ENCODE measurements around the gene GYS1.

GYS1 gene

GRCh38 chr19:49009828-49010227, 16.7 kb upstream of the GYS1 start:
- Histone ChIP-seq H3F3A (ENCODE audit: insufficient read depth) (no peaks in the 10 kb centered on the region), H3K9me2 (replicated peaks; ENCODE audit: insufficient read depth, low read length) (no peaks in the 10 kb centered on the region), H2AFZ (ENCODE audit: low read depth, low read length, severe bottlenecking) (no peak overlapping the region), H3K9me3 (ENCODE audit: insufficient read depth, low read length) (no peaks in the 10 kb centered on the region), H4K20me1 (ENCODE audit: low read depth, low read length) (no peaks in the 10 kb centered on the region), H3K36me3 (ENCODE audit: low read length) (no peaks in the 10 kb centered on the region), H3K4me2 (ENCODE audit: low read depth, low read length, poor library complexity, severe bottlenecking) (no peak overlapping the region), H3K27me3 (ENCODE audit: low read length) (no peaks in the 10 kb centered on the region), H3K9ac (ENCODE audit: low read length) (no peak overlapping the region), H3K4me3 (ENCODE audit: insufficient read depth, low read length, poor library complexity, severe bottlenecking) (no peak overlapping the region), H3K79me2 (ENCODE audit: insufficient read depth, low read length) (no peaks in the 10 kb centered on the region), H3K27ac (ENCODE audit: low read depth, low read length) (no peak overlapping the region)
- no peak for TF ChIP-seq CTCF (IDR thresholded peaks at IDR 0.05; ENCODE audit: insufficient read depth, low read length, poor library complexity, severe bottlenecking)
- TF ChIP-seq EZH2phosphoT487 (conservative IDR thresholded peaks at IDR 0.05; ENCODE audit: low read length) = no peak

GRCh38 chr19:49006905-49007304, 13.8 kb upstream of the GYS1 start:
- H3K36me3 ChIP-seq (ENCODE audit: low read length) = no peaks in the 10 kb centered on the region; the same call in 1 of the 2 replicates
- H3K9ac ChIP-seq (ENCODE audit: low read length) = no peak overlapping the region
- no peaks in the 10 kb centered on the region for H3K9me2 ChIP-seq (replicated peaks; ENCODE audit: insufficient read depth, low read length)
- H3K4me3 ChIP-seq (ENCODE audit: insufficient read depth, low read length, poor library complexity, severe bottlenecking) = no peak overlapping the region
- H3K4me2 ChIP-seq (ENCODE audit: low read depth, low read length, poor library complexity, severe bottlenecking) = no peak overlapping the region
- no peaks in the 10 kb centered on the region for H4K20me1 ChIP-seq (ENCODE audit: low read depth, low read length)
- no peak overlapping the region for H2AFZ ChIP-seq (ENCODE audit: low read depth, low read length, severe bottlenecking)
- no peaks in the 10 kb centered on the region for H3F3A ChIP-seq (ENCODE audit: insufficient read depth)
- no peak overlapping the region for H3K27ac ChIP-seq (ENCODE audit: low read depth, low read length)
- H3K27me3 ChIP-seq (ENCODE audit: low read length) = no peaks in the 10 kb centered on the region
- no peak for TF ChIP-seq EZH2phosphoT487 (conservative IDR thresholded peaks at IDR 0.05; ENCODE audit: low read length)
- no peak for TF ChIP-seq CTCF (IDR thresholded peaks at IDR 0.05; ENCODE audit: insufficient read depth, low read length, poor library complexity, severe bottlenecking)
- no peaks in the 10 kb centered on the region for H3K79me2 ChIP-seq (ENCODE audit: insufficient read depth, low read length)
- H3K9me3 ChIP-seq (ENCODE audit: insufficient read depth, low read length) = no peaks in the 10 kb centered on the region

DNA sequence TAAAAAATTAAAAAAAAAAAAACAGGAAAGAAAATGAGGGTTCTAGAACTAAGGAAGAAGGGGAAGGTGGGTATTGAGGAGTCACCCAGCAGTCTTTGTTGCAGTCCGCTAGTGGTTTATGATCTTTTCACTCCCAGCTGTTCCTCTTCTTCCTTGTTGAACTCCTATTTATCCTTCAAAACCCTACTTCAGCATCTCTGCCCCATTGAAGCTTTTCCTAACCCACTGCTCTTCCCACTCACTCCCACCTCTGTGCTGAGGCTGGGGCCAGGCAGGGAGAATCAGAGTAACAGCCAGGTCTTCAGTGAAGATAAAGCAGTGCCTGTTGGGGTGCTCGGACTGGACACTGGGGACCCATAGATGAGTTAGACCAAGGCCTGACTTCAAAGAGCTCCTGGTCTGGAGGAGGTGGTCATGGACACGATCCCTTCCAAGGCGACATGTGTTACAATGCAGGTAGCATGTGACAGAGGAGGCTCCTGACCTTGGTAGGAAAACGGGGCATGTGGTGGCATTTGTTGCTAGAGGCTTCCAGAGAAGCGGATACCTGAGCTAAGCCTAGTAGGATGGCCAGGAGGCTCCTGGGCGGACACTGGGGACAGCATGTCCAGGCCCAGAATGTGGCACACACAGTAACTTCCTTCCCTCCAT, 12.0 kb upstream of the GYS1 start:
- H3K27me3 ChIP-seq (ENCODE audit: low read length) = no peaks in the 10 kb centered on the region
- H4K20me1 ChIP-seq (ENCODE audit: low read depth, low read length) = no peaks in the 10 kb centered on the region
- H3K9ac ChIP-seq (ENCODE audit: low read length) = no peak overlapping the region
- no peak overlapping the region for H2AFZ ChIP-seq (ENCODE audit: low read depth, low read length, severe bottlenecking)
- H3K79me2 ChIP-seq (ENCODE audit: insufficient read depth, low read length) = 0 out of 2 replicates have a peak, but pooled peaks cover under 1% of the 10 kb centered on the region
- TF ChIP-seq CTCF (IDR thresholded peaks at IDR 0.05; ENCODE audit: insufficient read depth, low read length, poor library complexity, severe bottlenecking) (no peak), EZH2phosphoT487 (conservative IDR thresholded peaks at IDR 0.05; ENCODE audit: low read length) (no peak)
- H3F3A ChIP-seq (ENCODE audit: insufficient read depth) = no peaks in the 10 kb centered on the region
- H3K9me3 ChIP-seq (ENCODE audit: insufficient read depth, low read length) = no peaks in the 10 kb centered on the region
- H3K4me3 ChIP-seq (ENCODE audit: insufficient read depth, low read length, poor library complexity, severe bottlenecking) = no peak overlapping the region
- H3K9me2 ChIP-seq (replicated peaks; ENCODE audit: insufficient read depth, low read length) = no peaks in the 10 kb centered on the region
- H3K36me3 ChIP-seq (ENCODE audit: low read length) = no peaks in the 10 kb centered on the region; the same call in 1 of the 2 replicates
- no peak overlapping the region for H3K27ac ChIP-seq (ENCODE audit: low read depth, low read length)
- H3K4me2 ChIP-seq (ENCODE audit: low read depth, low read length, poor library complexity, severe bottlenecking) = no peak overlapping the region

All from SU-DHL-6 (cell line).